Cardiac fibroblast (primary cell): ENCODE data around the gene HIPK2.

ENCODE experiments used
- DNase-seq, 2 donors: peaks; one replicate each; pipeline versions ENCODE4 v3.0.0 to v3.0.0-alpha.2; 2010; ENCODE audit warnings: low read depth in 2 of 2
- H3K4me3 ChIP-seq, 2 donors: replicated peaks in 1 of 2; 1 replicate in 1 of 2; 2 replicates in 1 of 2; pipeline ENCODE4 v1.5.1; 2011; ENCODE audit warnings: low read depth in 2 of 2, low read length in 2 of 2, mild to moderate bottlenecking in 2 of 2, moderate library complexity in 1 of 2
- TF ChIP-seq, protein P1 (sequence below): IDR thresholded peaks from one replicate; pipeline ENCODE4 v1.5.1; 2011; ENCODE audit warnings: low read depth, mild to moderate bottlenecking, low read length, inconsistent platforms

Gene HIPK2

DNA sequence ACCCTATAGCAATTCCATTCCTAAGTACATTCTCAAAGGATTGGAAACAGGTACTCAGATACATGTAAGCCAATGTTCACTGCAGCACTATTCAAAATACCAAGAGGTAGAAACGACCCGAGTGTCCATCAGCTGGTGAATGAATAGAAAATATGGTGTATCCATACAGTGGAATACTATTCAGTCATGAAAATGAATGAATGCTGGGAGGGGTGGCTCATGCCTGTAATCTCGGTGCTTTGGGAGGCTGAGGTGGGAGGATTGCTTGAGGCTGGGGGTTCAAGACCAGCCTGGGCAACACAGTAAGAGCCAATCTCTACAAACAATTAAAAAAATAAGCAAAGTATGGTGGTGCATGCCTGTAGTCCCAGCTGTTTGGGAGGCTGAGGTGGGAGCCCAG lies 191.5 kb downstream of the HIPK2 start:
- H3K4me3 ChIP-seq: no peak overlapping the region
- DNase-seq: no peak
- TF ChIP-seq, protein P1, sequence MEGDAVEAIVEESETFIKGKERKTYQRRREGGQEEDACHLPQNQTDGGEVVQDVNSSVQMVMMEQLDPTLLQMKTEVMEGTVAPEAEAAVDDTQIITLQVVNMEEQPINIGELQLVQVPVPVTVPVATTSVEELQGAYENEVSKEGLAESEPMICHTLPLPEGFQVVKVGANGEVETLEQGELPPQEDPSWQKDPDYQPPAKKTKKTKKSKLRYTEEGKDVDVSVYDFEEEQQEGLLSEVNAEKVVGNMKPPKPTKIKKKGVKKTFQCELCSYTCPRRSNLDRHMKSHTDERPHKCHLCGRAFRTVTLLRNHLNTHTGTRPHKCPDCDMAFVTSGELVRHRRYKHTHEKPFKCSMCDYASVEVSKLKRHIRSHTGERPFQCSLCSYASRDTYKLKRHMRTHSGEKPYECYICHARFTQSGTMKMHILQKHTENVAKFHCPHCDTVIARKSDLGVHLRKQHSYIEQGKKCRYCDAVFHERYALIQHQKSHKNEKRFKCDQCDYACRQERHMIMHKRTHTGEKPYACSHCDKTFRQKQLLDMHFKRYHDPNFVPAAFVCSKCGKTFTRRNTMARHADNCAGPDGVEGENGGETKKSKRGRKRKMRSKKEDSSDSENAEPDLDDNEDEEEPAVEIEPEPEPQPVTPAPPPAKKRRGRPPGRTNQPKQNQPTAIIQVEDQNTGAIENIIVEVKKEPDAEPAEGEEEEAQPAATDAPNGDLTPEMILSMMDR: no peak

DNA sequence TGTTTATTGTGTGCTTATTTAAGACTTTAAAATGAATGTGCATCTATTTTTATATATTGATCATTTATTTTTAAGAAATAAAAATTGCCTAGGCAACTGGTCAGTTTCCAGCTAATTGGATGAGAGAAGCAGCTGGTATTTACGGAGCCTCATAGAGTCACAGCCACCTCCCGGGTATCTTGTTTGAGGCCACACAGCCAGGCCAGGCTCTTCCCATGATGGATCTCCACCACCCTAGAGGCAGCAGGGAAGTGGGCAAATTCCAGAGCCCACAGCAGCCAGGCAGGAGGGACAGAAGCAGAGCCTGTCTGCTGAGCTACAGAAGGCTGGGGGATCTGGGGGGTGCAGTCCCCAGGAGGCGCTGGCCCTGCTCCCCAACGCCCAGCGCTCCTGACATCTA lies 192.8 kb downstream of the HIPK2 start:
- no peak for DNase-seq
- TF ChIP-seq, protein P1: no peak
- H3K4me3 ChIP-seq: no peak overlapping the region

DNA sequence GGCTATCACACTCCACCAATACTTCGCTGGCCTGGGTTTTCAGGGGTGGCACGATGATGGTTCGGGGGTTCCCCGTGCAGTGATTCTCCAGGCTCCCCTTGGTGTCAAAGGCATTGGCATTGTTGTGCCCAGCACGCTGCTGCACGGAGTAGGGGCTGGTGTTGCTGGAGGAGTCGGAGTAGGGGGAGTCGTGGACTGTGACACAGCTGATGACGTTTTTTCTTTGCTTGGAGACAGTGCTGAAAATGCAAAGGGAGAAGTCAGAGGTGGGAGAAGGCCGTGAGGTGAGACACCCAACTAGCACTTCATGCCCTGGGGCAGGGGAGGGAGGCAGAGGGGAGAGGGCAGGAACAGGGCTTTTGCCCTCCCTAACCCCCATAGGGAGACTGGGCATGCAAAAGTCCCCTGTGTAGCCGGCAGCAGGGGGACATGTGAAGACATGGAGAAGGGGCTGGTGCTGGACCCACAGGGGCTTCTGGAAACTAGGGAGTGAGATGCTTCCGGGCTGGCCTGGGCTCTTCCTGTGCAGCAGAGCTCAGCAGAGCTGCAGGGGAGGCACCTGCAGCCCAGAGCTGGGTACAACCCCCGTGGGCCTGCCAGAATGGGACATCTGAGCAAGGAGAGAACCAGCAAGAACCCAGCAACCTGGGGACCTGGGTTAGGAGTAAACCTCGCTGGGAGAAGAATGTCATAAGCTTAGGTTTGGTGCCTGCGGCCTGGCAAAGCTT lies 193.8 kb downstream of the HIPK2 start:
- H3K4me3 ChIP-seq: no peak overlapping the region
- TF ChIP-seq, protein P1: no peak
- no peak for DNase-seq

DNA sequence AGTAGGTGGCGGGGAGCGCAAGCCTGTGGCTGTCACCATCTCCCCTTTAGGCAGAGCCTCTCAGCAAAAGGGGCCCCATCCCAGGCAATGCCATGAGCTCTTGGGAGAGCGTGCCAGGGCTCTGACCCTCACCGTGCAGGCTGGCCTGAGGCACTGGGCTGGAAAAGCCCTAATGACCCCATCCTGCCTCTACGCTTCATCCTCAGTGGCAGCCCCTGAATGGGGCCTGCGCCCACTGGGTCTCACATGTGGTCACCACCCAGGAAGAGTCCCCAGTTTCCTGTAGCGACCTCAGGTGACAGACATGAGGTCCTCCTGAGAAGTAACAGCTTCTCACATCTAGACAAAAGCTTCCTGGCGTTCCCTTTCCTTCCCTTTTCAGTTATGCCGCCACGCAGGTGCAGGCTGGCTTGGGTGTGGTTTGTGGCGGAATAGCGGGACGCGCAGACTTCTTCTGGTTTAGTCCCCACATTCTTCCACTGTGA lies 195.1 kb downstream of the HIPK2 start:
- TF ChIP-seq, protein P1: no peak
- H3K4me3 ChIP-seq: no peak overlapping the region
- DNase-seq: no peak

DNA sequence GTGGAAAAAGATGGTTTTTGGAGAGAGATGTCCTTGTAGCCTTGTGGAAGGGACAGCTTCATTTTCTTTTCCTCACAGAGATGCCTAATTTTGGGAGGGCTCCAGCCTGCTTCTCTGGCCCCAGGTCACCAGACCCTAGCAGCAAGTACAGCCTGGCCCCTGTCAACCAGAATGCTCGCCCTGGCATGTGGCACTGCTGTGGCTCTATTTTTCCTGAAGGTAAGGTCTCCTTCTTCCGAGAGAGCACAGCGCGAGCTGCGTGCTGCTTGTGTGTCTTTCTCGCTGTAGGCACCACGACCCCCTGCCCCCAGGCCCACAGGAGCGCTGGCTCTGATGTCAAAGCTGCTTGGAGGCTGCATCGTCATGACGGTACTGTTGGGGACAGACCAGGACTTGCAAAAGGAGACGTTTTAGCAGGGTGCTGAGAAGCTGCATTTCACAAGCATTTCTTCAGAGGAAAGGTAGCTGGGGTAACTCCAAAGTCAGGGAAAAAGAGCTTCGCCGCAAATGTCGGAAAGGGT lies 195.6 kb downstream of the HIPK2 start:
- TF ChIP-seq, protein P1: no peak
- no peak for DNase-seq
- no peak overlapping the region for H3K4me3 ChIP-seq

DNA sequence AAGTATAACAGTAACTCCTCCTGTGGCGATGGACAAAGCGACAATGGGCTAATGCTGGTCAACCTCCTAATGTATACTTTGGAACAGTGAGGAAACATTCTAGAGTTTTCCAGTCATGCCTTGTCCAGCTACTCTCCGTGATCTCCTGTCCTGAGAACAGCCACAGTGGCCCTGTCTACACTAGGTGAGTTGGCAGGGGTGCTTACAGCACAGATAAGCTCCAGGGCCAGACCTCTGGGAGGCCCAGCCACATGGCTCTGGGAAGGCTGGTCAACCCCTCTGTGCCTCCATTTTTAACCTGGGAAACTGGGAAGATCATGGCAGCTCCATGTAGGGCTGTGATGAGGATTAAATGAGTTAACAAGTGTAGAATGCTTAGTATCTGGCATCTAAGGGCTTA lies 197.4 kb downstream of the HIPK2 start:
- H3K4me3 ChIP-seq: no peak overlapping the region
- TF ChIP-seq, protein P1: no peak
- DNase-seq: no peak
